Suprapubic skin (tissue), 4 donors: ENCODE data around the gene NLRX1. TPM values are rescaled to one million over a fixed set of nuclear protein-coding genes. Genes with fewer than 3 reads are reported as not detected.
"Not testable (repeated sequence)": the region's sequence is repeated elsewhere in the genome, so short reads cannot be mapped to it uniquely, and the experiment has no call there.

Experiments used
- DNase-seq, 2 donors: peaks; one replicate each; pipeline ENCODE4 v3.0.0-alpha.2; 2019; ENCODE audit warnings: low spot score in 2 of 2
- H3K27ac ChIP-seq: fragments of 200-600 bp; sonication (generic); one replicate; pipeline ENCODE4 v1.5.1; 2019
- H3K27me3 ChIP-seq: fragments of 200-600 bp; sonication (generic); one replicate; pipeline ENCODE4 v1.5.1; 2019
- H3K36me3 ChIP-seq: fragments of 200-600 bp; sonication (generic); one replicate; pipeline ENCODE4 v1.5.1; 2019
- H3K4me1 ChIP-seq: fragments of 200-600 bp; sonication (generic); one replicate; pipeline ENCODE4 v1.5.1; 2019
- H3K4me3 ChIP-seq: fragments of 200-600 bp; sonication (generic); one replicate; pipeline ENCODE4 v1.5.1; 2019; ENCODE audit warnings: mild to moderate bottlenecking
- H3K9me3 ChIP-seq: fragments of 200-600 bp; sonication (generic); one replicate; pipeline ENCODE4 v1.5.1; 2019
- EP300 ChIP-seq: sonication (generic); formaldehyde crosslinking; IDR thresholded peaks from one replicate; pipeline ENCODE4 v1.6.1; 2017; ENCODE audit warnings: antibody characterized with exemption
- POLR2A ChIP-seq, 2 donors: fragments of 450-650 bp; IDR thresholded peaks; one replicate each; pipeline ENCODE4 v1.6.1; 2017; ENCODE audit warnings: antibody characterized with exemption in 2 of 2, mild to moderate bottlenecking in 2 of 2, moderate library complexity in 2 of 2
- POLR2AphosphoS5 ChIP-seq, 3 donors: sonication (generic); formaldehyde crosslinking; IDR thresholded peaks; one replicate each; pipeline ENCODE4 v1.6.1; 2017; ENCODE audit warnings: antibody characterized with exemption in 3 of 3
- WGBS: methylation state at CpG from one replicate; pipeline ENCODE4 v1.1.5; 2018; 5-methylcytosine and 5-hydroxymethylcytosine counted together
- total RNA-seq, 4 donors: library from RNA; depleted of rRNA; stranded (reverse); fragments of >200 nt; gene quantifications; one replicate each; pipeline ENCODE4 v1.1.0, GENCODE V29; 2016
- TF ChIP-seq, protein P1 (sequence below), 2 donors: fragments of 200-600 bp in 1 of 2; fragments of 450-650 bp in 1 of 2; sonication (generic) in 1 of 2; IDR thresholded peaks; one replicate each; pipeline ENCODE4 v1.5.1; 2016 to 2019; ENCODE audit warnings: antibody characterized with exemption in 2 of 2, mild to moderate bottlenecking in 1 of 2, moderate library complexity in 1 of 2

The NLRX1 gene
- total RNA-seq, 4 donors from 2014 or later: 20.7 to 31.5 (median 30.4) TPM

DNA sequence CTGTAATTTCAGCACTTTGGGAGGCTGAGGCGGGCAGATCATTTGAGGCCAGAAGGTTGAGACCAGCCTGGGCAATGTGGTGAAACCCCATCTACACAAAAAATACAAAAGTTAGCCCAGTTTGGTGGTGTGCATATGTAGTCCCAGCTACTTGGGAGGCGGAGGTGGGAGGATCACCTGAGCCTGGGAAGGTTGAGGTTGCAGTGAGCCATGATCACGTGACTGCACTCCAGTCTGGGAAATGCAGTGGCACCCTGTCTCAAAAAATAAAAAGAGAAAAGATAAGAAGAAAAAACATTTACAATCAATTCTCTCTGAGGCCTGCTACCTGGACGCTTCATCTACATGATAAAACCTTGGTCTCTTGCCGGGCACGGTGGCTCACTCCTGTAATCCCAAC, 30.4 kb downstream of the NLRX1 start:
- TF ChIP-seq, protein P1, sequence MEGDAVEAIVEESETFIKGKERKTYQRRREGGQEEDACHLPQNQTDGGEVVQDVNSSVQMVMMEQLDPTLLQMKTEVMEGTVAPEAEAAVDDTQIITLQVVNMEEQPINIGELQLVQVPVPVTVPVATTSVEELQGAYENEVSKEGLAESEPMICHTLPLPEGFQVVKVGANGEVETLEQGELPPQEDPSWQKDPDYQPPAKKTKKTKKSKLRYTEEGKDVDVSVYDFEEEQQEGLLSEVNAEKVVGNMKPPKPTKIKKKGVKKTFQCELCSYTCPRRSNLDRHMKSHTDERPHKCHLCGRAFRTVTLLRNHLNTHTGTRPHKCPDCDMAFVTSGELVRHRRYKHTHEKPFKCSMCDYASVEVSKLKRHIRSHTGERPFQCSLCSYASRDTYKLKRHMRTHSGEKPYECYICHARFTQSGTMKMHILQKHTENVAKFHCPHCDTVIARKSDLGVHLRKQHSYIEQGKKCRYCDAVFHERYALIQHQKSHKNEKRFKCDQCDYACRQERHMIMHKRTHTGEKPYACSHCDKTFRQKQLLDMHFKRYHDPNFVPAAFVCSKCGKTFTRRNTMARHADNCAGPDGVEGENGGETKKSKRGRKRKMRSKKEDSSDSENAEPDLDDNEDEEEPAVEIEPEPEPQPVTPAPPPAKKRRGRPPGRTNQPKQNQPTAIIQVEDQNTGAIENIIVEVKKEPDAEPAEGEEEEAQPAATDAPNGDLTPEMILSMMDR (IDR thresholded peaks at IDR 0.05): no peak
- no peak for TF ChIP-seq EP300
- TF ChIP-seq POLR2AphosphoS5 (IDR thresholded peaks at IDR 0.05): no peak
- no peak for TF ChIP-seq POLR2A (IDR thresholded peaks at IDR 0.05)
- Histone ChIP-seq H3K4me3 (no peak overlapping the region), H3K9me3 (no peaks in the 10 kb centered on the region), H3K4me1 (peaks cover 6% of the 10 kb centered on the region), H3K27ac (no peak overlapping the region), H3K36me3 (no peaks in the 10 kb centered on the region), H3K27me3 (no peaks in the 10 kb centered on the region)
- 81% methylated on average over 6 of the region's 6 CpGs for WGBS
- no peak for DNase-seq

DNA sequence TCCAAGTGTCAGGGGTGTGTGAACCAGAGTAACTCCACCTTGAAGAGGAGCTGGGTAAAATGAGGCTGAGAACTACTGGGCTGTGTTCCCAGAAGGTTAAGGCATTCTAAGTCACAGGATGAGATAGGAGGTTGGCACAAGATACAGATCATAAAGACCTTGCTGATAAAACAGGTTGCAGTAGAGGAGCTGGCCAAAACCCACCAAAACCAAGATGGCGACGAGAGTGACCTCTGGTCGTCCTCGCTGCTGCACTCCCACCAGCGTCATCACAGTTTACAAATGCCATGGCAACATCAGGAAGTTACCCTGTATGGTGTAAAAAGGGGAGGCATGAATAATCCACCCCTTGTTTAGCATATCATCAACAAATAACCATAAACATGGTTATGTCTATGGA, 32.7 kb downstream of the NLRX1 start:
- not testable (repeated sequence) for DNase-seq, H3K4me3 ChIP-seq, H3K27me3 ChIP-seq, H3K36me3 ChIP-seq, H3K9me3 ChIP-seq, H3K27ac ChIP-seq
- peaks cover 12% of the 10 kb centered on the region for H3K4me1 ChIP-seq
- 87% methylated on average over 5 of the region's 5 CpGs for WGBS

DNA sequence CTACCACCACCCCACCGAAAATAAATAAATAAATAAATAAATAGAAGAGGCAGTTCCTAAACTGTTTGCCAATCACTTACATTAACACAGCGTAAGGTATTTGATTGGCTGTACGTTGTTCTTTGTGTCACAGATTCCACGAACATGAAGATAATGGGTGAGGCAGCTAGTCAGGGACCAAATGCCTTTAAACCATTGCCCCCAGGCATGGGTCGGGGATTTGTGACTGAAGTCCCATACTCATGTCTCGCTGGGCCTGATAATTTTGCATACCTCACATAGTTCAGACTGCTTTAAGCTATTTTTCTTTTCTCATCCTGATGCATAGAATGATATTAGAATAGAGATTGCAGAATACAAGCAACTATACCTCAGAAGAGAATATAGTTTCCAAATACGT, 34.0 kb downstream of the NLRX1 start:
- TF ChIP-seq EP300: no peak
- TF ChIP-seq, protein P1 (IDR thresholded peaks at IDR 0.05): no peak
- TF ChIP-seq POLR2A (IDR thresholded peaks at IDR 0.05): no peak
- no peak for TF ChIP-seq POLR2AphosphoS5 (IDR thresholded peaks at IDR 0.05)
- 91% methylated on average over 7 of the region's 7 CpGs for WGBS

DNA sequence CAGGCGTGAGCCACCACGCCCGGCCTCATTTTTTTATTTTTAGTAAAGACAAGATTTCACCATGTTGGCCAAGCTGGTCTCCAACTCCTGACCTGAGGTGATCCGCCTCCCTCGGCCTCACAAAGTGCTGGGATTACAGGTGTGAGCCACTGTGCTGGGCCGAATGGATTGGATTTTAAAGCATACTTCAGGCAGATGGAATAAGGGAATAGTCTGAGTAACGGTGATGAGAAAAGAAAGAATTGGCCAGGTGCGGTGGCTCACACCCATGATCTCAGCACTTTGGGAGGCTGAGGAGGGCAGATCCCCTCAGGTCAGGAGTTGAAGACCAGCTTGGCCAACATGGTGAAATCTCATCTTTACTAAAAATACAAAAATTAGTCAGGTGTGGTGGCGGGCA, 35.5 kb downstream of the NLRX1 start:
- no peak overlapping the region for H3K4me3 ChIP-seq
- no peak for DNase-seq
- peaks cover 22% of the 10 kb centered on the region for H3K4me1 ChIP-seq
- no peaks in the 10 kb centered on the region for H3K9me3 ChIP-seq
- H3K27ac ChIP-seq: no peak overlapping the region
- 90% methylated on average over 9 of the region's 9 CpGs for WGBS
- TF ChIP-seq, protein P1 (IDR thresholded peaks at IDR 0.05): no peak
- no peak for TF ChIP-seq EP300
- no peak for TF ChIP-seq POLR2AphosphoS5 (IDR thresholded peaks at IDR 0.05)
- no peak for TF ChIP-seq POLR2A (IDR thresholded peaks at IDR 0.05)
- H3K36me3 ChIP-seq: no peaks in the 10 kb centered on the region
- no peaks in the 10 kb centered on the region for H3K27me3 ChIP-seq

More for the DNA sequence above, 34.0 kb downstream of the NLRX1 start:
- H3K4me3 ChIP-seq: no peak overlapping the region
- H3K27ac ChIP-seq: no peak overlapping the region
- no peaks in the 10 kb centered on the region for H3K36me3 ChIP-seq
- H3K9me3 ChIP-seq: no peaks in the 10 kb centered on the region
- no peak for DNase-seq
- H3K27me3 ChIP-seq: no peaks in the 10 kb centered on the region
- peaks cover 16% of the 10 kb centered on the region for H3K4me1 ChIP-seq

DNA sequence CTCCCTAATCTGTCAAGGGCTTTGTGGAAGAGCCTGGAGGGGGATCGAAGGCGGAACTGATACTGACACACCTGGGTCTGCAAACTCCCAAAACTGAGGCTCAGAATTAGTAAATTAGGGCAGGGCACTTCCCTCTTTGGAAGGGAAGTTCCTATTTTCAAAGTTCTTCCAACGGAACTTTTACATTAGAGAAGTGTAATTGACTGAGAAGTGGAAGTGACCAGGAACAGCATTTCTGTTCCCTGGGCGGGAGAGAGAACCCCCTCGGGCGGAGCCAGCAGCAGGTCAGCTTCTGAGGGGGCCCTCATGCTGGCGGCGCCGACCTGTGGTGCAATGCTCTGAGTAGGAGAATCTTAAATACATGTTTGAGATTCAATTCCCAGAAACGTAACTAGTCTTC, 36.6 kb downstream of the NLRX1 start:
- H3K9me3 ChIP-seq: no peaks in the 10 kb centered on the region
- TF ChIP-seq EP300 (no peak), POLR2AphosphoS5 (IDR thresholded peaks at IDR 0.05) (no peak), POLR2A (IDR thresholded peaks at IDR 0.05) (no peak)
- TF ChIP-seq, protein P1 (IDR thresholded peaks at IDR 0.05): no peak

More for the DNA sequence above, 36.6 kb downstream of the NLRX1 start:
- no peak for DNase-seq
- Histone ChIP-seq H3K27me3 (no peaks in the 10 kb centered on the region), H3K36me3 (no peaks in the 10 kb centered on the region), H3K4me3 (peak overlapping the region; percentile 94), H3K27ac (no peak overlapping the region), H3K4me1 (peaks cover 22% of the 10 kb centered on the region)
- WGBS: 45% methylated on average over 10 of the region's 10 CpGs
